NOMO-1 (cell line): ENCODE measurements around the gene PCDH12.
A peak's percentile ranks its signal among the peaks of the same experiment; 100 is the strongest.
"Not testable (repeated sequence)": the region's sequence is repeated elsewhere in the genome, so short reads cannot be mapped to it uniquely, and the experiment has no call there.

Experiments used
- DNase-seq, 2 experiments: peaks; one replicate each; lab custom pipeline; 2025; ENCODE audit not compliant: unreplicated experiment in 2 of 2; lab: John Stamatoyannopoulos, UW

PCDH12 gene

DNA sequence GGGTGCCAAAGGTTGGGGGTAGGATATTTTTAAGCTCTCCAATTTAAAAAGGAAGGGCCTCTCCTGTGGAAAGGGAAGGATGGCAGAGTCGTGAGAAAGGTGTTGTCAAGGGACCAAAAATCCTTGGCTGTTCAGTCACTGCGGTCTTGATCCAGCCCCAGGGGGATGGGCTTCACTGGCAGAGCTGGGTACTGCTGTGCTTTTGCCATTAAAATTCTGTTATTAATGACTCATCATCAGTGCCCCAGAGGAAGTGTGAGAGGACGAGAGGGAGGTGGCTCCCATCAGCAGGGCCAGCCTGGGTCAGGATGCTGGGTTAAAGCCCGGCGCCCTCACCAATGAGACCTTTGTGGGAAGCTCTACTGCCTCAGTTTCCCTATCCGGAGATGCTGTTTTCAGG, 16.7 kb downstream of the PCDH12 start:
- DNase-seq, result no peak

DNA sequence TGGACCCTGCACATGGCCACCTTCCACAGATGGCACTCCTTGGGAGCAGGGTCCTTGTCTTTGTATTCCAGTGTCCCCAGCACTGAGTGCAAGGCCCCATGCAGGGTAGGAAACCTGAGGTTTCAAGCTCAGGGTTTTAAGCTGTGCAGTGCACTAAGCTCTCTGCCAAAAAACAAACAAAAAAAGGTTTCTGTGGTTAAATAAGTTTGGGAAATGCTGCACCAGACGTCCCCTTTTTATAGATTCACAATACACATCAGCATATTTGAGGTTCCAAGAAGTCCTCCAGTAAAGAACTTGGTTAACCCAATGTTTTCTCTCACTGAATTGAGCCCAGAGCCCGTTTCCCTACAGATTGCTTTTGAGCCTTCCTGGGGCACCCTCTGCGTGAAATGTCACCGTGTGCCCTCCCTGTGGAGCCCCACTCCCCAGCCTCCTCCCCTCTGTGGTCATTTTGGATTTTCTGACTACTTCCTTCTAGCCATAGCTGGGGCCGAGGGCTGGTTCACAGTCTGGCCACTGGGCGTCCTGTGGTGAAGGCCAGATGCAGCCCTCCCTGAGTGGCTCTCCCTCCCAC, 17.2 kb downstream of the PCDH12 start:
- no peak for DNase-seq

DNA sequence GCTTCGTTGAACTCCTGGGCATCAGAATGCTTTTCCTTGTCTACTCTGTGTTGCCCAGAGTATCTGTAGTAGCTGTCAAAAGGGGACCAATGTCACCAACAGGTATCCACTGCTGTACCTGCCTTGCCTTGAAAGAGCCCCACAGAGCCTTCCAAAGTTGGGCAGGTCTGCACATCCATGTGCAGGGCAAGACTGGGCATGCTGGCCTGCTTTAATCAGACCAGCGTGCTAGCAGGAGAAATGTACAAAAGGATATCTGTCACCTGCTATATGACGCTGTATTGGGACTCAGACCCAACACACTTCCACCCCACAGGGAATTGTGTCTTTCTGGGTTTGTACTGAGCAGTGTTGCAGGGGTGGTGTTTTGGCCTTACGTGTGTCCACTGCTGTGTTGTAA, 22.5 kb downstream of the PCDH12 start:
- DNase-seq, result no peak

DNA sequence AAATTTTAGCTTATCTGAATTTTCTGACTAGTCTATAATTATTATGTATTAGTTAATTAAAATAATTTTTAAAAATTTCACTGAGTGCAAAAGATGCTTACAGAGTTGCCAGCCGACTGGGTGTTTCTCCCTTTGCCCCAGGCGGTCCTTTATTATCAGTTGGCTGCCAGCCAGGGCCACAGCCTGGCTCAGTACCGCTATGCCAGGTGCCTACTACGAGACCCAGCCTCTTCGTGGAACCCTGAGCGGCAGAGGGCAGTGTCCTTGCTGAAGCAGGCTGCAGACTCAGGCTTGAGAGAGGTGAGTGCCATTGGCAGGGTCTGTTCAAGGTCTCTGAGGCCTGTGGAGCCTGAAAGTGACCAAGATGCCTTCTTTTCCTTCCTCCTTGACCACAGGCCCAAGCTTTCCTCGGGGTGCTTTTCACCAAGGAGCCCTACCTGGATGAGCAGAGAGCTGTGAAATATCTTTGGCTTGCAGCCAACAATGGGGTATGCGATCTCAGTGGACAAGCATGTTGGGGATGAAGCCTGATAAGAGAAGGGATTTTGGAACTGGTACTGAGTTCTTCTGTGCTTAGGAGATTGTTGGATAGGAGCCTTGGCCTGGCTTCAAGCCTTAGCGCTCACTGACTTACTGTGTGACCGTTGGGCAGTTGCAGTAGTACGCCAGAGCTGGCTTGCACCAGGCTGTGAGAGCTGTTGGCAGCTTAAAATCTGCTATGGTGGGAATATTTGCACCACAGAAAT, 23.7 kb downstream of the PCDH12 start:
- DNase-seq, result no peak

DNA sequence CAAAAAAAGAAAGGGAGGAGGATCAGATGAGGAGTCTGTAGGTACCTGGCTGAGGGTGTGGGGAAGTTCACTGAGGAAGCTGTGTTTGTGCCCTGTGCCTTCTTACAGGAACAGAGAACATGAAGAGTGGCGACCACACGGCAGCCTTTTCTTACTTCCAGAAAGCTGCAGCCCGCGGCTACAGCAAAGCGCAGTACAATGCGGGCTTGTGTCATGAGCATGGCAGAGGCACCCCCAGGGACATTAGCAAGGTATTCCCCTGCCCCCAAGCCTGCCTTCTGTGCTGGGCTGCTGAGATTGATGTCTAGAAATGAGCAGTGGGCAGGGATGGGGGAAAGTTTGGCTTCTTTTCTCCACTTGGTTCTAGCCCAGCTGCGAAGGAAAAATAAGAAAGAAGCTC, 24.9 kb downstream of the PCDH12 start:
- no peak for DNase-seq

DNA sequence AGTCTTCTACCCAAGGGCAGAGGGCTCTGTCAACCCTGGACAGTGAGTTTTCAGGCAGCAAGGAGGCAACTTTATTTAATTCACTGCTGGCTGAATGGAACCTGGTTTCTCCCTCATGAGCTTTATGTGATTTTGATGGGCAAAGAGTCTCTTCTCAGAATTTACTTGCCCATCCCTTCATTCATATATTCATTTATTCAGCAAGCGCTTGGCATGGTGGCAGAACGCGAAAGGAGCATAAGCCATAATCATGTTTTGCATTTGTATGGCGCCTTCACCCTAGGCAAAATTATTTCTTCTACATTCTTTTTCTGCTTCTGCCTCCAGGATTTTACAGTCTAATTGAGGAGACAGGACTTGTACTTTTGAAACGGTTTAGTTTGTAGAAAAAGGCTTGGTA, 26.3 kb downstream of the PCDH12 start:
- no peak for DNase-seq

DNA sequence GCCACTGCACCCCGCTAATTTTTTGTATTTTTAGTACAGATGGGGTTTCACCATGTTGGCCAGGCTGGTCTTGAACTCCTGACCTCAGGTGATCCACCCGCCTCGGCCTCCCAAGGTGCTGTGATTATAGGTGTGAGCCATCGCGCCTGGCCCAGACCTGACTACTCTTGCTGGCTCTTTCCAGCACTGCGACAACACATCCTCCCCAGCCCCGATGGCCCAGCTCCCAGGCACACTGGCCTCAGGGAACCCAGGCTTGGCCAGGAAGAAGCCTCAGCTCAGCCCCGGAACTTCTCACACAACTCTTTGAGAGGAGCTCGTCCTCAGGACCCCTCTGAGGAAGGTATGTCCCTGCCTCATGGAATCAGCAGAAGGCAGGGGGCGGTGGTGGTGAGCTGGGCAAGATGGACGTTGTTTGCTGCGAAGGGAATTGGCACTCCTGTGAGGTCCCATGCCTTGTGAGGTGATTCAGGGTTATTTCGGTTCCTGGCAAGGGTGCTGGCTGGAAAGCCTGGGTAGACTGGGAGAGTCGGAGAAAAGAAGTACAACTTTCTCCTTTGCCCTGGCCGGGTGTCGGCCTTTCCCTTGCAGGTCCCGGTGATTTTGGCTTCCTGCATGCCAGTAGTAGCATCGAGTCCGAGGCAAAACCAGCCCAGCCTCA, 28.5 kb downstream of the PCDH12 start:
- no peak for DNase-seq

DNA sequence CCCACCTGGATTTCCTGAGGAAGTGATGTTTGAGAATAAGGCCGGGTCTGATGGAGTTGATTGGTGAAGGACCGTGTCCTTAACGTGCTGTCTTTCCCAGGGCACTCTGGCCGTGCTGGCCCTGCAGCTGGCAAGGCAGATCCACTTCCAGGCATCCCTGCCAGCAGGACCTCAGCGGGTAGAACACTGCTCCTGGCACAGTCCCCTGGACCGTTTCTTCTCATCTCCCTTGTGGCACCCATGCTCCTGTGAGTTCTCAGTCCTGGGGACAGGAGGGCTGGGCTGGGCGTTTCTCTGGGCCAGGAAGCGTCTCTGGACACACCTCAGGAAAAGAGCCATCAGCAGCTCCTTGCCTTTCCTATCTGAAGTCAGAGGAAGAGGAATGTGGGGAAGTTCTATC, 30.0 kb downstream of the PCDH12 start:
- no peak for DNase-seq

DNA sequence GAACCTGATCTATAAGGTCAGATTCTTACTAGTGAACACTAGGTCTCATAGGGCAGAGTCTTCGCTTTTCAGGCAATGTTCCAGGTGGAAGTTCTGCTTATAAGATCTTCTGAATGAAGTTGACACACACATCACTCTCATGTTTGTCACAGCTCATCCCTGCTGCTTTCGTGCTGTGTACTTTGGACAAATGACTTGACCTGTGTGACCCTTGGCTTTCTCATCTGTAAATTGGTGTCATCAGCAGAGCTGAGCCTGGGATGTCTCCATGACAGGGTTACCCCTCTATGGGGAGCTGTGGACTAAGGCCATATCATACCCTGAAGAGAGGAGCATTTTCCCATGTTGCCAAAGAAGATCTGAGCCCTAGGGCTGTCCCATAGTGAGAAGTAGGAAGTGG, 31.6 kb downstream of the PCDH12 start:
- no peak for DNase-seq

DNA sequence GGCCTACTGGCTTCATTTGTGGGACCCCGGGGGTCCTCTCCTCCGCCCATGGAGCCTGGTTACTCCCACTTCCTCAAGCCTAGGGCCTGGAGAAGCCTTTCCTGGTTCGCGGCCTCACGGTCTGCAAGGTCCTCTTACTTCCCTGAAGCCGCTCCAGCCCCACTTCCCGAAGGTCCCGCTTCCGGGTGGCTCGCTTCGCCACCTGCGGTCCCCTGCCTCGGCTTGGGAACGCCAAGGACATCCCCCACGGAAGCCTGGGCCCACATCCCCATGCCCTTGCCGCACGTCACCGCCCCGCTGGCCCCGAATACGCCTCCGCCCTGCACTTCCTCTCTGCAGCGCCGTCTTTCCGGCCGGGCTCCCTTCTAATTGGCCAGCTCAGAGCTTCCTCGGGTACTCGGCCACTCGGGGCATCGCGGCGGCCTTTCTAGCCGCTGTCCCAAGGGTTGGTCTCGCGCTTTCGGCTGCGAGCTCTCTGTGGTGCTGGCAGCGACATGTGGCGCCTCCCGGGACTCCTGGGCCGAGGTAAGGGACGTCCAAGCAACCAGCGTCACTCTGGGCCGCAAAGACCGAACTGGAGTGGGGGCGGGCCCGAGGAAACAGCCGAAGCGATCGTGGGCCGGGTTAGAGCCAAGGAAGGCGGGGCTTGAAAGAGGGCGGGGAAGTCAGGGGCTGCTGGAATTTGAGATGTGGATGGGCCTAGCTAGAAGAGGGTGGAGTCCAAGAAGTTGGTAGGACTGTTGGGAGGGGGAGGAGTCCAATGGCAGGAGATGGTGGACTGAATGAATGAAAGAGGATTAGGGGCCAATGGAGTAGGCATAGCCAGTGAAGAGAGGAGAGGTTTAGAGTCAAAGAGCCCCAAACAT, 34.3 kb downstream of the PCDH12 start, which contains the start of gene DELE1:
Gene DELE1, plus strand, starts transcription at position 424 of the 866 bp plus-strand sequence. Its CDS starts 71 bp downstream, at position 495.
- DNase-seq, result peak; percentile 95 to 97

DNA sequence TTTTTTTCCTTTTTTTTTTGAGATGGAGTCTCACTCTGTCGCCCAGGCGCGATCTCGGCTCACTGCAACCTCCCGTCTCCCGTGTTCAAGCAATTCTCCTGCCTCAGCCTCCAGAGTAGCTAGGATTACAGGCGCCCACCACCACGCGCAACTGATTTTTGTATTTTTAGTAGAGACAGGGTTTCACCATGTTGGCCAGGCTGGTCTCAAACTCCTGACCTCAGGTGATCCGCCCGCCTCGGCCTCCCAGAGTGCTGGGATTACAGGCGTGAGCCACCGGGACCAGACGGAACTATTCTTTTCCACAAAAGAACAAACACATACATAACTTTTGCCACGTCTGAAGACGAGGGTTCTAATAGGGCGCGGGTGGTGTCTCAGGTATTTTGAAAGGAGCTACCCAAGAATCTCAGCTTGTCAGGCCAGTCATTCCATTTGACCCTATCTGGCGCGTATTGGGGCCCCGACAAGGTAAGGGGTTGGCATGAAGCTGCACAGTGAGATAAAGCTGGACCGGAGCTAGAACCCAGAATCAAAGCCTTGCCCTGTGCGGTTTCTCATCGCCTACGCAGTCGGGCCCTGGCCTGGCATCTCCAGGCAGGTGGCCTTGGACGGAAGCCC, 35.1 kb downstream of the PCDH12 start:
- not testable (repeated sequence) for DNase-seq

DNA sequence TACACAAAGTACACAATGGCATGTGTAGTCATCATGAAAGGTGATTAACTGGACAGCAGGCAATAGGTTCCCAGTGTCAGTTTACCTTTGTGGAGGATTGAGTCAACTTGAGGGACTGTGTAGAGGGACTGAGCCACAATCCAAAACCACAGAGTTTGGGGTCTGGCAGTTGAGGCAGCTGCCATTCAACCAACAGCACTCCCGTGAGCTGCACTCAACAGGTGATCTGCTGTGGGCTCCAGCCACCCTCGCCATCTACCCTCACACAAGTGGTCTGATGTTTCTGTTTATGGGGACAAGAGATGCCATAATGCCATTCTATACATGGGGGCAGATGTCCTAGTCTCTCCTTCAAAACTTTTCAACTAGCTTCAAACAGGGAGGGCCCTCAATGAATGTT, 37.2 kb downstream of the PCDH12 start:
- DNase-seq, result no peak

DNA sequence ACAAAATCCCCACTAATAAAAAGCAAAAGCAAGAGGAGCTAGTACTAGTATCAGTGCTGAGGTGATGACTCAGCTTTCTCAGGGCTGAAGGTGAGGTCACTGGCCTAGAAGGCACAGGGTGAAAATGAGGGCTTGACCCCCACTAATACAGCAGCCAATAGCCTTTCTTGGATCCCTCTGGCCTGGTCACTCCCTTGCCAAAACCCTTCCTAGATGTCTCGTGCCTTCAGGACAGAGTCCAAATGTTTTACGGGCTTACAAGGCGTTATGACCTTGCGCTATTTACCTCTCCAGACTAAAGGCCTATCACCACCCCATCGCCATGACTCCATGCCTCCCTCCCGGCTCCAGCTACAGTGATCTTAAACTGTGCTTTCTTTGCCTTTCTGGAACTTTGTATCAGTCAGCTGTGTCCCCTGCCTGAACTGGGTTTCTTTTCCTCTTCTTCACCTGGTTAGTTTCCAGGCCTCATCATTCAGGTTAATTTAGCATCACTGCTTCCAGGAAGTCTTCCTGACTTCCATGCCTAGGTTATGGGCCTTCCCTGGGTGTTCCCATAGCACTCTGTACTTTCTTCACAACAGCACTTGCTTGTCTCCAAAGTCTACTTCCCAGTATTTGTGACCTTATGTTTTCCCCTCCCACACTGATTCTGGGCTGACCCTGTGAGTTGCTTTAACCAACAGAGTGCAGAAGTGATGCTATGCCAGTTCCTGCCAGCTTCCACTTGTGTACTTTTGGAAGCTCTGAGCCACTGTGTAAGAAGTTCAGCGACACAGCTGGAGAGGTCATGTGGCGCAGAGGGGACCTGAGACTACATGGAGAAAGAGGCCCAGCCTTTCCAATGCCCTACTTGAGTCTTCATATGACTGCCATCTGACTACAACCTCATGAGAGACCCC, 38.5 kb downstream of the PCDH12 start:
- no peak for DNase-seq

DNA sequence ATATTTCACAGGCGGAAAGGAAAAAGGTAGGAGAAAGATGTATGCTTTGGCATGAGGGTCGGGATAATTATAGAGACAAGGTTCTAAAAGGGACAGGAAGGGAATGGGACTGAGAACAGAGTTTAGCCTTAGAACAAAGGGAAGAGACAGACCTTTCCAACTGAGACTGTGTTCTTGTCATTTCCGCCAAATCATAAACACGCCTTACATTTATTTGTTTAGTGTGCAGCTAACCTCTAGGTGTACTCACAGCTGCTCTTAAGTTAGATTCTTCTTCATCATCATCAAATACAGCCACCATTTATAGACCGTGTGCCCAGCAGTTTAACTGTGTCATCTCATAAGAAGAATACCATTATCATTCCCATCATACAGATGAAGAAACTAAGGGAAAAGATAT, 40.2 kb downstream of the PCDH12 start:
- no peak for DNase-seq

DNA sequence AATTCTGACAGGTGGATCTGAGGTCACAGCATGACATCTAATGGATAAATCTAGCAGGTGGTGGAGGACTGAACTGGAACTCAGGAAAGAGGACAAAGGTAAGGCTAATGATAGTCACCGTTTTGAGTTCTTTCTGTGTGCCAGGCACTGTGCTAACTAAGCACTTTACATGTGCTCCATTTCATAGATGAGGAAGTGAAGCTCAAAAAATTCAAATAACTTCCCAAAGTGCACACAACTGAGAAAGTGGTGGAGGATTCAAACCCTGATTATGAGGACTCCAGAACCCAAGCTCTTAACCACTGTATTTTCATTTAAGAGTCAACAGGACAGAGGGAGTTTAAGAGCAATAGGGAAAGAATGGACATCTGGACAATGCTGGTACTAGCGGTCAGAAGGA, 41.5 kb downstream of the PCDH12 start:
- DNase-seq, result no peak

DNA sequence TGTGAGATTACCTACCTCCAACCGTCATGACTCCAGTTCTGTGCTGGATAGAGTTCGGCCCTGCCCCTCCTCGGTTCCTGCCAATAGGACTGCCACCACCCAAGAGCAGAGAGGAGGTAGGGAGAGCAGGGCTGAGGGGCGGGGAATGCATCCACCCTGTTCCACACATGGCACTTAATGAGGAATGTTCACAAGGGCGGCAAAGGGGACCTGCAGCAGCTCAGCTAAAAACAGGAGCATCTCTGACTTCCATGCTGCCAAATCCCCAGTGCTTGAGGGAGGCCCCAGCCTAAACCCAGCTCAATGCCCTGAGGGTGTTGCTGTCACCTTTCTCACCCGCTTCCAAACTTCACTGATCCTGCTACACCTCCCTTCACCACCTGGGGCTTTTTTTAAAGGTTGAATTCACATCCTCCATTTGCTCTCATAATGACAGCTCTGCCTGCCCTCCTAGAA, 42.1 kb downstream of the PCDH12 start:
- DNase-seq, result no peak

DNA sequence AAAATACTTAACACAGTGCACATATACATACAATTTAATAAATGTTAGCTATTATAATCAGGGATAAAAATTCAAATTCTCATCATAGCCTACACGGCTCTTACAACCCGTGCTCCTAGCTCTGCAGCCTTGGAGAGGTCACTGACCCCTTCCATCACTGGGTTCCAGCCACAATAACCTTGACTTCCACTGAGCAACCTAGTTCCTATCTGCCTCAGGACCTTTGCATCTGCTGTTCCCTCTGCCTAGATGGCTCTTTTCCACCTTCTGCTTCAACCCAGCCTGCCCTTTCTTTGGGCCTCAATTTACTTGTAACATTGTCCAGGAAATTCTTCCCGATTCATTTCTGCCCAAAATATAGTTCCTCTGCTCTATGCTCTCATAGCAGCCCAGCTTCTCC, 43.2 kb downstream of the PCDH12 start:
- no peak for DNase-seq

DNA sequence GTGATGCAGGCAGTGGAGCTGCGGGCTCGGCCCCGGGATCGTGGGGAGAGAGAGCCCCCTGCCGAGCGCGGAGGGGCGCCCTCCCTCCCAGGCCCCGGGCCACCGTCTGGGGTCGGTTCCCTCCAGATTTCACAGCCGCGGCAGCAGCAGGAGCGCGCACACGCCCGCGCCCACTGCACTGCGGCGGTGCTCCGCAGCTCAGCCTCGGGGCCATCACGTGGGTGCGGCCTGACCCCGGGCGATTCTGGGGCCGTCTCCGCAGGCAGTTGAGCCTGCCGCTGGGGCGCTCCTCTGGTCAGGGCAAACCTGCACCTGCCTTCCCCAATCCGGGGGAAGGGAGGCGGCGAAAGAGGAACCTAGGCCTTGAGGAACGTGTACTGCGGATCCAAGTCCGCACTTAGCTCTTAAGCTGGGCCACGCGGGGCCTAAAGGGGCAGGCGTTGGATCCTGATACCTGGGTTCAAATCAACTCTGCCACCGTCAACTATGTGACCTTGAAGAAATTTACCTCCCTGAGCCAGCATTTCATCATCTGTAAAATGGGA, 43.7 kb downstream of the PCDH12 start:
- DNase-seq, result peak; percentile 82 to 84

DNA sequence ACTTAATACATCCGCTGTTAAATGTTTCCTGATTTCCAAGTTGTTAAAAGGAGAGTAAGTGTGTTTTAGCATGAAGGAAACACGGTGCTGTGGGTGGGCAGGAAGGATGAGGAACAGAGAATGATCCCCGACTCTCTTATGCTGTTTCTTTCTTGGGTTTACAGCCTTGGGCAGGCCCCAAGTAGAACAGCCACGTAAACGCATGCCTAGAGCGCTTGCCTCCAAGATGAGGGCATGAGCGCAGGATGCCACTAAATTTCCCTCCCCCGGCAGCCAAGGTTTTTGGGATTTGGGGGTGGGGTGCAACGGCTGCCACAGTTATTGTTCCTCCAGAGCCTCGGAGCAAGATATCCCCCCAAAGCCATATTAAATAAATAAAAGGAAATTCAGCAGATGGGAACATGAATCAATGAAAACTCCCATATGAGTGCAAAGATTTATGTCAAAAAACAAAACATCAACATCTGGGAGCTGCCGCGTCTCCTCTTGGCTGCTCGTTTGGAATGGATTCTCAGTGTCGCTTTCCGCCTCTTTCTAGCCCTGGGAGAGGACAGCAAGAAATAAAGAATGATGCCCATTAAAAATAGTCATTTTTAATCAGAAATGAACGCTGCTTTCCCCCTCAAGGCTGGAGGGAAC, 44.3 kb downstream of the PCDH12 start:
- no peak for DNase-seq
